CD4-positive, alpha-beta T cell treated with Interleukin-4 for 1 hour (primary cell): ENCODE measurements around the gene PPP1R1C.

Source experiments
- DNase-seq, 2 donors: peaks; one replicate each; pipeline ENCODE4 v3.0.0-alpha.2; 2020 to 2022

PPP1R1C gene

DNA sequence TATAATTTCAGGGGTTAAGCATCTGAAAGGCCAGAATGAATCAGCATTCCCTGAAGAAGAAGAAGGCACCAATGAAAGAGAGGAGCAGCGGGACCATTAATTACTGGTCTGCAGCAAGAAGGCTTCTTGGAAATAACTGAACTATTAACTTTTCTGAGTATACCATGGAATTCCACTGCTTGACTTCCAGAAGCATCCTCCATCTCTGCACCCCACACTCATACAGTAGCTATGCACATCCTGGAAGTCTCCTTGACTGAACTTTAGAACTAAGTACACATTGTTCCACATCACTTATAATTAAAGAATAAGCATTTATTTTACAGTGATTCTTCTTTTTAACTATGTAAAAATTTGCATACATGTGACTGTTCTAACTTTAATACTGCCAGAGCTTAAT, 131.5 kb downstream of the PPP1R1C start:
- DNase-seq, result no peak

GRCh38 chr2:182128821-182129707, 143.4 kb downstream of the PPP1R1C start:
- no peak for DNase-seq

- no peak for DNase-seq
Measured at GRCh38 chr2:182132605-182133004, 147.0 kb downstream of the PPP1R1C start.

- no peak for DNase-seq
Measured at GRCh38 chr2:182133195-182133891, 147.7 kb downstream of the PPP1R1C start.

DNA sequence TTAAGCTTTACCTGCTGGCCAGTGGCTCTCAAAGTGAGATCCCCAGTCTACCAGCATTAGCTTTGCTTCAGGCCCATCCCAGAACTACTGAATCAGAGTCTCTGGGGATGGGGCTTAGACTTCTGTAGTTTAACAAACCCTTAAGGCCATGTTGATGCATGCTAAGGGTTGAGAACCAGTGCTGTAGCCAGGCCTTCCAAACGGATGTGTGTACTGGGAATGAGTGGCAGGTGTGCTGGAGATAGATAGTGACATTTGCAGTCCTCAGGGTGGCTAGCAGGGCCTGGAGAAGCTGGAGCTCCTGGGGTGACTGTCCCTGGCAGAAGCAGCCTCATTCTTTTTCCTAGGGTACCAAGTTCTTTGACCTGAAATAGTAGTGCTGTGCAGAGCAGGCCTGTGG, 148.5 kb downstream of the PPP1R1C start:
- DNase-seq, result no peak

- DNase-seq, result no peak
Measured at GRCh38 chr2:182142062-182142461, 156.4 kb downstream of the PPP1R1C start.

DNA sequence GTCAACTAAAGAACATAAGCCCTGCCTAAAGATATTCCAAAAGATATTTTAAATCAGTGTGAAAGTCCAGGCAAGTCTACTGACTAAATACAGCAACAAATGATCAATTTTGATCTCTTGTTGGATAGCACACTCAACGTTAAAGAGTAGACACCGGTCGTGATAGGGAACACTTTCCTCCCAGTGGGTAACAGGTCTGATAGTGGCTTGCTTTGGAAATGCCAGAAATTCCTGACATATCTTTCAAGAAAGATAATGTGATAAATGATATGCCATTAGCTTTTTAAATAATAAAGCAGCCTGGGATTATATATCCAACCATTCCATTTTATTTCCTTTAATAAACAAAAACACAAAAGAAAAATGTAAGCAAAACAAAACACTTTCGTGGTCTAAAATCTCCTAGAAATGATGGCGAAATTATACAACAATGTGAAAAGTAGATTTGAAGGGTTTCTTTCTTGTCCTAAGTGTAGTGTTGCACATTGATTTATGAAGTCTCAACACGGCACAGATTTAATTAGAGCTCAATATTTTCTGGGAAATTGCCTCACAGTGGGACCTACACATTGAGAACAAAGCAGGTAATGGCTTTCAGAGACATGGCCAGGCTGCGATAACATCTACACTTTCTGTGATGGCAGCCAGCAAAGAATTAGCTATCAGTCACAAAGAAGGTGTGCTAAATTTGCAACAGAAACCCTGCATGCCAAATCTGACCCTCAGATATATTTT, 158.6 kb downstream of the PPP1R1C start:
- DNase-seq, result no peak

- DNase-seq, result no peak
Measured at GRCh38 chr2:182144776-182145165, 159.1 kb downstream of the PPP1R1C start.

DNA sequence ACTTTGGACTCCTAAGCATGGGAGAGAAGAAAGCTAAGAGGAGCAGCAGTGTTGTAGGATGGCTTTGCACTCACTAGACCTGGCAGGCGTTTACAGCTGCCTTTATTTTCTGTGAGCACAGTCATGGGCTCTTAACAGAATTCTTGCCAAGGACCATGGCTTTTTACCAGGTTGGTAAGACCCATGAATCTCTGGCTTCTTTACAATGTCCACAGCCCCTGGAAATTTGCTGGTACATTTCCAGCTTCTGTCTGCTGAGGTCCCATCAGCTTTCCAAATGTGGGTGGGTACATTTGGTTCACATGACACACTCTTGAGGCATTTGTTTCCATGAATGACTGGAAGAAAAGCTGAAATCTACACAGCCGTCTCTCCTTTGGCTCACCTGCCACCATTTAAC, 162.7 kb downstream of the PPP1R1C start:
- DNase-seq, result no peak

- DNase-seq, result no peak
Measured at GRCh38 chr2:182163878-182164277, 178.2 kb downstream of the PPP1R1C start.

GRCh38 chr2:182164686-182165085, 179.0 kb downstream of the PPP1R1C start:
- no peak for DNase-seq

DNA sequence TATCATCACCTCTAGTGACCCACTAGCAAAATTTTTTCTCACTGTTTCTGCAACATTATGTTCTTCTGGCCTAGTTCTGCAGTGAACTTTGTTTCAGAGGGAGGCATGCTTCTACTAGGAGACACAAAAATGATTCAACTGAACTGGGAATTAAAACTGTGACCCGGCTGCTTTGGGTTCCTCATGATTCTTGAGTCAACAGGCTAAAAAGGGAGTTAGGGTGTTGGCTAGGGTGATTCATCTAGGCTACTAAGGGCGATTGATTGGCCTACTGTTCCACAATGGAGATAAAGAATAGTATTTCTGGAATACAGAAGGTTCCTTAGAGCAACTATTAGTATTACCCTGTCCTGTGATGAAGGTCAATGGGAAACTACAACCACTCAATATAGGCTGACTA, 179.5 kb downstream of the PPP1R1C start:
- DNase-seq, result no peak

DNA sequence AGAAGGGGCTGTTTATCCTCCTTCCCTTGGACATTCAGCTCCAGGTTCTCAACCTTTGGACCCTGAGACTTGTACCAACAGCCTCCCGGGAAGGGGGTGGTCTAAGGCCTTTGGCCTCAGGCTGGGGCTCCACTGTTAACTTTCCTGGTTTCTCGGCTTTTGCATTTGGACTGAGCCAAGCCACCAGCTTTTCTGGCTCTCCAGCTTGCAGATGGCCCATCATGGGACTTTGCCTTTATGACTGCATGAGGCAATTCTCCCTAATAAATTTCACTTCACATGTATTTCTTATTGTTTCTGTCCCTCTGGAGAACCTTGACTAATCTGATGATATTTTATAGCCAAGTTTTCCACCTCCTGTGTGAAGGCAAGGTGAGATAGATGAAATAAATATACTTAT, 180.8 kb downstream of the PPP1R1C start:
- no peak for DNase-seq

- no peak for DNase-seq
Measured at GRCh38 chr2:182166841-182167240, 181.2 kb downstream of the PPP1R1C start.
